Measurements from ENCODE around the gene MXRA7. TPM values are rescaled to one million over a fixed set of nuclear protein-coding genes. Genes with fewer than 3 reads are reported as not detected.

Gene MXRA7
- total RNA-seq, 1 experiment from 2014 or later, result 33.6 TPM

- peak; percentile 83 for TF ChIP-seq CTCF (IDR thresholded peaks at IDR 0.05; ENCODE audit: unreplicated experiment)
- peaks cover 74% of the 10 kb centered on the region for H3K36me3 Mint-ChIP-seq (ENCODE audit: insufficient read depth, unreplicated experiment)
- no peaks in the 10 kb centered on the region for H3K27me3 Mint-ChIP-seq (ENCODE audit: insufficient read depth, unreplicated experiment)
- no peaks in the 10 kb centered on the region for H3K9me3 Mint-ChIP-seq (ENCODE audit: unreplicated experiment)
- CTCF ChIA-PET, result interaction anchor here (0.6 to 1.3 kb wide), 5 partner anchors 9 to 523 kb away, joined by 3 to 7 read pairs (median 6); no protein-coding TSS in a partner anchor
- peak; percentile 69 for DNase-seq (ENCODE audit: unreplicated experiment)
- intact Hi-C loops (cut with micrococcal nuclease), result no loop called here
- H3K4me1 Mint-ChIP-seq (ENCODE audit: insufficient read depth, unreplicated experiment), result peaks cover 6% of the 10 kb centered on the region
- H3K27ac Mint-ChIP-seq (ENCODE audit: low read depth, unreplicated experiment), result peak within 1 kb of the TSS; percentile 94
- H3K4me3 Mint-ChIP-seq (ENCODE audit: unreplicated experiment), result peak within 1 kb of the TSS; percentile 90
- POLR2A ChIA-PET, result interaction anchor here (0.5 to 5.4 kb wide), 22 partner anchors 10 to 1414 kb away, joined by 3 to 150 read pairs (median 4); partner anchors contain the start of genes MFSD11, MXRA7, PRPSAP1 and RHBDF2
- TSS peak; percentile 74 for BruUV-seq (replicated peaks)
Measured at GRCh38 chr17:76726776-76727718, 16.3 kb upstream of the MXRA7 start, which contains the start of gene METTL23. METTL23 (plus strand) TSS chr17:76726839; CDS start chr17:76729711, 2,872 bp downstream.

- peaks cover 74% of the 10 kb centered on the region for H3K36me3 Mint-ChIP-seq (ENCODE audit: insufficient read depth, unreplicated experiment)
- ChIA-PET CTCF (interaction anchor here (1.1 kb wide), 1 partner anchor 12 kb away, joined by 5 read pairs; no protein-coding TSS in a partner anchor), POLR2A (interaction anchor here (0.6 to 5.4 kb wide), 14 partner anchors 10 to 440 kb away, joined by 3 to 150 read pairs (median 5); partner anchors contain the start of genes MFSD11, MXRA7, PRPSAP1 and RHBDF2)
- peaks cover 6% of the 10 kb centered on the region for H3K4me1 Mint-ChIP-seq (ENCODE audit: insufficient read depth, unreplicated experiment)
- H3K27me3 Mint-ChIP-seq (ENCODE audit: insufficient read depth, unreplicated experiment), result no peaks in the 10 kb centered on the region
- BruUV-seq (replicated peaks), result TSS peak; percentile 72
- H3K27ac Mint-ChIP-seq (ENCODE audit: low read depth, unreplicated experiment), result peak within 1 kb of the TSS; percentile 94
- peak; percentile 97 for DNase-seq (ENCODE audit: unreplicated experiment)
- H3K4me3 Mint-ChIP-seq (ENCODE audit: unreplicated experiment), result peak within 1 kb of the TSS; percentile 90
- intact Hi-C loops (cut with micrococcal nuclease), result no loop called here
- no peaks in the 10 kb centered on the region for H3K9me3 Mint-ChIP-seq (ENCODE audit: unreplicated experiment)
- TF ChIP-seq CTCF (IDR thresholded peaks at IDR 0.05; ENCODE audit: unreplicated experiment), result no peak
Measured at GRCh38 chr17:76726231-76726775, 15.5 kb upstream of the MXRA7 start, which contains the start of gene JMJD6. JMJD6 (minus strand) TSS chr17:76726606; CDS start chr17:76726475, 131 bp downstream.

- intact Hi-C loops (cut with micrococcal nuclease), result no loop called here
- Mint-ChIP-seq H3K4me1 (ENCODE audit: insufficient read depth, unreplicated experiment) (peaks cover 6% of the 10 kb centered on the region), H3K36me3 (ENCODE audit: insufficient read depth, unreplicated experiment) (peaks cover 77% of the 10 kb centered on the region), H3K9me3 (ENCODE audit: unreplicated experiment) (no peaks in the 10 kb centered on the region), H3K4me3 (ENCODE audit: unreplicated experiment) (peak overlapping the region; percentile 90), H3K27me3 (ENCODE audit: insufficient read depth, unreplicated experiment) (no peaks in the 10 kb centered on the region), H3K27ac (ENCODE audit: low read depth, unreplicated experiment) (peak overlapping the region; percentile 94)
- BruUV-seq (replicated peaks), result no TSS peak
- no peak for TF ChIP-seq CTCF (IDR thresholded peaks at IDR 0.05; ENCODE audit: unreplicated experiment)
- CTCF ChIA-PET, result interaction anchor here (1.1 to 1.4 kb wide), 2 partner anchors 11 to 12 kb away, joined by 5 read pairs; no protein-coding TSS in a partner anchor
- POLR2A ChIA-PET, result interaction anchor here (0.6 to 5.4 kb wide), 15 partner anchors 10 to 441 kb away, joined by 3 to 150 read pairs (median 4); partner anchors contain the start of genes MFSD11, MXRA7, PRPSAP1 and RHBDF2
- no peak for DNase-seq (ENCODE audit: unreplicated experiment)
Measured at GRCh38 chr17:76725580-76726230, 14.9 kb upstream of the MXRA7 start.
